ENCODE measurements around the gene C3AR1.

Gene C3AR1

DNA sequence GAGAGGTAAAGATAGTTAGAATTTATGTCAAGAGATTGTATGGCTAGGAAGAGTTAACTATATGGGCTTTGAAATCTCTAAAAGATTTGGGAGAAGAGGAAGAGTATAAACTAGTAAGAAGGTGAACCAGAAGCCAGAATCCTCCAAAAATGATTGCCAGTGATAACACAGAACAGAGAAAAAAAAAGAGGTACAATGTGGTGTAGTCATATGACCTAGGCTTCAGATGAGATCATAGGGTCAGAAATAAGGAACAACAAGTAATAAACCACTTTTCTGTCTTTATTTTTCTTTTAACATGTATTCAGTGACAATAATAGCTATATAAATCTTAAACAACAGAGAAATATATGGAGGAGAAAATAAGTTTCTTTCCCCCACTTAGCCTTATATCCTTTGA is 14.0 kb upstream of the C3AR1 start (continued):
- TF ChIP-seq ARNTL (CRISPR knock-in tag; IDR thresholded peaks at IDR 0.05; ENCODE audit: borderline replicate concordance, low read depth) (no peak), ZFP3 (CRISPR knock-in tag; IDR thresholded peaks at IDR 0.05) (no peak), TCF4 (CRISPR knock-in tag; IDR thresholded peaks at IDR 0.05; ENCODE audit: borderline replicate concordance) (no peak)
- TF ChIP-seq, protein P1, sequence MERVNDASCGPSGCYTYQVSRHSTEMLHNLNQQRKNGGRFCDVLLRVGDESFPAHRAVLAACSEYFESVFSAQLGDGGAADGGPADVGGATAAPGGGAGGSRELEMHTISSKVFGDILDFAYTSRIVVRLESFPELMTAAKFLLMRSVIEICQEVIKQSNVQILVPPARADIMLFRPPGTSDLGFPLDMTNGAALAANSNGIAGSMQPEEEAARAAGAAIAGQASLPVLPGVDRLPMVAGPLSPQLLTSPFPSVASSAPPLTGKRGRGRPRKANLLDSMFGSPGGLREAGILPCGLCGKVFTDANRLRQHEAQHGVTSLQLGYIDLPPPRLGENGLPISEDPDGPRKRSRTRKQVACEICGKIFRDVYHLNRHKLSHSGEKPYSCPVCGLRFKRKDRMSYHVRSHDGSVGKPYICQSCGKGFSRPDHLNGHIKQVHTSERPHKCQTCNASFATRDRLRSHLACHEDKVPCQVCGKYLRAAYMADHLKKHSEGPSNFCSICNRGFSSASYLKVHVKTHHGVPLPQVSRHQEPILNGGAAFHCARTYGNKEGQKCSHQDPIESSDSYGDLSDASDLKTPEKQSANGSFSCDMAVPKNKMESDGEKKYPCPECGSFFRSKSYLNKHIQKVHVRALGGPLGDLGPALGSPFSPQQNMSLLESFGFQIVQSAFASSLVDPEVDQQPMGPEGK (CRISPR knock-in tag; IDR thresholded peaks at IDR 0.05; ENCODE audit: borderline replicate concordance) = no peak

DNA sequence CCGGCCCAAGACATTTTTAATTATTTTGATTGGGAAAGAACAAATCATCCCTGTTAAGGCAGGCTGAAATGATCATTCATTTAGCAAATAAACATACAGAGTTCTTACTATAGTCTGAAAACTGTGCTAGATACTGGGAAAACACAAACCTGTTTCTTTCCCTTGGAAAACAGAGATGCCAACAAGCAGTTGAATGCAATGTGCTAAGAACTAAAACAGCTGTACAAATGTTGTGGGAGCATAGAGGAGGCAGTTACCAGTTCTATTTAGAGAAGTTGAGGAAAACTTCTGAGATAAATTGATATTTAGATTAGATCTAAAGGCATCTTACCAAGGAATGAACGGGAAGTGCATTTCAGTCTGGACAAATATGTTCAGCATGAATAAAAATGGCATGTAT is 12.8 kb upstream of the C3AR1 start:
- TF ChIP-seq BACH2 (CRISPR knock-in tag; IDR thresholded peaks at IDR 0.05; ENCODE audit: borderline replicate concordance) (no peak), PPARA (CRISPR knock-in tag; IDR thresholded peaks at IDR 0.05; ENCODE audit: borderline replicate concordance) (no peak), RARB (CRISPR knock-in tag; IDR thresholded peaks at IDR 0.05) (no peak), POU6F1 (CRISPR knock-in tag; IDR thresholded peaks at IDR 0.05; ENCODE audit: borderline replicate concordance, low read depth) (no peak), ZNF565 (CRISPR knock-in tag; conservative IDR thresholded peaks at IDR 0.05; ENCODE audit: low read depth) (no peak), GLIS3 (CRISPR knock-in tag; IDR thresholded peaks at IDR 0.05) (no peak), CSRNP3 (CRISPR knock-in tag; IDR thresholded peaks at IDR 0.05) (no peak), ZFP3 (CRISPR knock-in tag; IDR thresholded peaks at IDR 0.05) (no peak), ISL1 (CRISPR knock-in tag; IDR thresholded peaks at IDR 0.05) (no peak), CSDC2 (CRISPR knock-in tag; IDR thresholded peaks at IDR 0.05) (no peak), TCF4 (CRISPR knock-in tag; IDR thresholded peaks at IDR 0.05; ENCODE audit: borderline replicate concordance) (no peak)
- no peak for ATAC-seq

DNA sequence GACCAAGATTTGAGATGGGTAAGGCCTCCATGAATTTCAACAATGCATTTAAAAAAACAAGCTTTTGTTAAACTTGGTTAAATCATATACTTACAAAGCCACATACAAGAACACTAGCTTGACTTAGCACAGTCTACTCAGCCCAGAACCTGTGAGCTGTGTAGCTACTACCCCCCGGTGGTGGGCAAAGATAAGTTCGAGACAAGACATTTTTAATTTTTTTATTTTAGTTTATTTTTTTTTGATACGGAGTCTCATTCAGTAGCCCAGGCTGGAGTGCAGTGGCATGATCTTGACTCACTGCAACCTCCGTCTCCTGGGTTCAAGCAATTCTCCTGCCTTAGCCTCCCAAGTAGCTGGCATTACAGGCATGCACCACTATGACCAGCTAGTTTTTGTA is 12.2 kb upstream of the C3AR1 start:
- no peak for TF ChIP-seq ESRRG (CRISPR knock-in tag; IDR thresholded peaks at IDR 0.05)
- no peak for TF ChIP-seq ZNF70 (CRISPR knock-in tag; IDR thresholded peaks at IDR 0.05)
- no peak for TF ChIP-seq ISL1 (CRISPR knock-in tag; IDR thresholded peaks at IDR 0.05)
- TF ChIP-seq BACH2 (CRISPR knock-in tag; IDR thresholded peaks at IDR 0.05; ENCODE audit: borderline replicate concordance) = no peak
- TF ChIP-seq ZNF8 (CRISPR knock-in tag; IDR thresholded peaks at IDR 0.05) = no peak
- no peak for TF ChIP-seq PPARA (CRISPR knock-in tag; IDR thresholded peaks at IDR 0.05; ENCODE audit: borderline replicate concordance)
- TF ChIP-seq, protein P1 (CRISPR knock-in tag; IDR thresholded peaks at IDR 0.05; ENCODE audit: borderline replicate concordance) = no peak
- TF ChIP-seq RARB (CRISPR knock-in tag; IDR thresholded peaks at IDR 0.05) = no peak
- TF ChIP-seq CSRNP3 (CRISPR knock-in tag; IDR thresholded peaks at IDR 0.05) = no peak
- no peak for TF ChIP-seq ZFP3 (CRISPR knock-in tag; IDR thresholded peaks at IDR 0.05)
- TF ChIP-seq TOX (CRISPR knock-in tag; IDR thresholded peaks at IDR 0.05; ENCODE audit: borderline replicate concordance) = no peak
- no peak for TF ChIP-seq POU6F1 (CRISPR knock-in tag; IDR thresholded peaks at IDR 0.05; ENCODE audit: borderline replicate concordance, low read depth)
- no peak for TF ChIP-seq CREB5 (CRISPR knock-in tag; IDR thresholded peaks at IDR 0.05; ENCODE audit: low read depth)
- no peak for TF ChIP-seq TCF4 (CRISPR knock-in tag; IDR thresholded peaks at IDR 0.05; ENCODE audit: borderline replicate concordance)
- no peak for TF ChIP-seq ZFP30 (CRISPR knock-in tag; IDR thresholded peaks at IDR 0.05)
- peak; percentile 62 for ATAC-seq

All from SK-N-SH treated with all-trans-retinoic acid at 6 μM for 48 hours (cell line).